Panc1 (cell line): Measurements from ENCODE around the gene GRID1. TPM values are rescaled to one million over a fixed set of nuclear protein-coding genes. Genes with fewer than 3 reads are reported as not detected.

ENCODE experiments used
- ATAC-seq: fragments of 200-7000 bp; cut with Tn5 transposase; 2 replicates; pipeline ENCODE4 v1.9.1; 2020; ENCODE audit warnings: mild to moderate bottlenecking, moderate library complexity
- BruUV-seq: library from RNA; stranded (reverse); fragments of 400-500 nt; replicated peaks from 2 replicates; lab custom pipeline; 2021; lab: Mats Ljungman, UMichigan
- CTCF ChIA-PET: fragments of 300-600 bp; sonication (Branson Sonifier 250); formaldehyde crosslinking; loops from one replicate; lab custom pipeline; 2022; ENCODE audit warnings: antibody characterized with exemption; lab: Charles Lee
- POLR2A ChIA-PET: fragments of 300-600 bp; sonication (Branson Sonifier 250); formaldehyde crosslinking; loops from one replicate; lab custom pipeline; 2022; ENCODE audit warnings: antibody characterized with exemption; lab: Charles Lee
- DNase-seq: peaks from one replicate; pipeline ENCODE4 v3.0.0-alpha.2; 2010; ENCODE audit warnings: low read depth, low spot score
- H3K27ac ChIP-seq: 2 replicates; pipeline ENCODE4 v1.5.1; 2011; ENCODE audit warnings: mild to moderate bottlenecking, low read length, inconsistent platforms
- H3K27me3 ChIP-seq: fragments of 200-500 bp; sonication (Bioruptor generic); 2 replicates; pipeline ENCODE4 v1.6.0; 2014; ENCODE audit warnings: low read length, inconsistent platforms; ENCODE audit not compliant: control insufficient read depth, insufficient read depth
- H3K36me3 ChIP-seq: fragments of 200-500 bp; sonication (Bioruptor generic); 2 replicates; pipeline ENCODE4 v1.5.1; 2014; ENCODE audit warnings: inconsistent platforms, mild to moderate bottlenecking, low read length, moderate library complexity; ENCODE audit not compliant: control insufficient read depth, insufficient read depth
- H3K4me1 ChIP-seq: 2 replicates; pipeline ENCODE4 v1.5.1; 2011; ENCODE audit warnings: inconsistent platforms, mild to moderate bottlenecking, low read length, moderate library complexity; ENCODE audit not compliant: control insufficient read depth, insufficient read depth
- H3K4me3 ChIP-seq, 2 experiments: 2 replicates each; pipeline ENCODE4 v1.5.1; 2011 to 2012; ENCODE audit warnings: low read depth in 2 of 2, low read length in 2 of 2, mild to moderate bottlenecking in 2 of 2, inconsistent platforms in 1 of 2, moderate library complexity in 1 of 2
- H3K9me3 ChIP-seq: fragments of 200-500 bp; sonication (Bioruptor generic); 2 replicates; pipeline ENCODE4 v1.5.1; 2014; ENCODE audit warnings: low read depth, mild to moderate bottlenecking, inconsistent platforms, low read length, moderate library complexity; ENCODE audit not compliant: control insufficient read depth, insufficient read depth
- POLR2AphosphoS5 ChIP-seq: IDR thresholded peaks from 2 replicates; pipeline ENCODE4 v1.6.1; 2012; ENCODE audit warnings: mild to moderate bottlenecking, low read depth, low read length, moderate library complexity
- SIN3A ChIP-seq: IDR thresholded peaks from 2 replicates; pipeline ENCODE4 v1.6.1; 2012; ENCODE audit warnings: low read depth, mild to moderate bottlenecking, low read length, moderate library complexity, borderline replicate concordance; ENCODE audit not compliant: insufficient read depth
- TCF7L2 ChIP-seq: IDR thresholded peaks from 2 replicates; pipeline ENCODE4 v1.6.1; 2011; ENCODE audit warnings: mild to moderate bottlenecking, low read depth, low read length, inconsistent platforms
- in situ Hi-C: cut with HindIII; loops from 2 replicates; pipeline ENCODE4 v1.10.0; 2016; ENCODE audit warnings: low sequenced_read_pairs, low pct_unique_long_range_greater_than_20kb
- intact Hi-C: fragments of 100-400 bp; cut with micrococcal nuclease; formaldehyde crosslinking; loops from one replicate; pipeline ENCODE4 v1.10.0; 2022; ENCODE audit not compliant: unreplicated experiment
- total RNA-seq: library from RNA; stranded (reverse); gene quantifications from one replicate; pipeline ENCODE4 v1.2.1, GENCODE V29; 2021; ENCODE audit not compliant: unreplicated experiment
- TF ChIP-seq, protein P1 (sequence below), 2 experiments: IDR thresholded peaks; 2 replicates each; pipeline ENCODE4 v1.6.1; 2011 to 2012; ENCODE audit warnings: low read depth in 2 of 2, control low read depth in 1 of 2, low read length in 1 of 2, mild to moderate bottlenecking in 1 of 2, moderate library complexity in 1 of 2; ENCODE audit not compliant: insufficient read depth in 1 of 2
- TF ChIP-seq, protein P2 (sequence below): fragments of 450-650 bp; IDR thresholded peaks from 2 replicates; pipeline ENCODE4 v1.5.1; 2017; ENCODE audit warnings: mild to moderate bottlenecking

The GRID1 gene
- total RNA-seq, 1 experiment from 2014 or later: 2.3 TPM

DNA sequence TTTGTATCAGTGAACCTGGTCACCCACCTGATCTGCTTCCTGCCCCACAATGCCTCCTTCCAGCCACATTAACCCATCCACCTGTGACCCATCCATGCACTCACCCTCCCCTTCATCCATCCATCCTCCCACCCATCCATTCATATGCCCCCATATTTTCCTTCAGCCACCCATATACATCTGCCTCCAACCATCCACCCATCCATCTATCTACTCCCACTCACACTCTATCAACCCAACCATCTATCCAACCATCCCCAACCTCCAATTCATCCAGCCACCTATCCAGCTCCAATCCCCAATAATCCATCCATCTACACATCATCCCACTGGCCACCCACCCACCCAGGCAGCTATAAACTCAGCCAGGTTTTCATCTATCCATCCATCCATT is 51.0 kb downstream of the GRID1 start:
- CTCF ChIA-PET: no interaction called here

DNA sequence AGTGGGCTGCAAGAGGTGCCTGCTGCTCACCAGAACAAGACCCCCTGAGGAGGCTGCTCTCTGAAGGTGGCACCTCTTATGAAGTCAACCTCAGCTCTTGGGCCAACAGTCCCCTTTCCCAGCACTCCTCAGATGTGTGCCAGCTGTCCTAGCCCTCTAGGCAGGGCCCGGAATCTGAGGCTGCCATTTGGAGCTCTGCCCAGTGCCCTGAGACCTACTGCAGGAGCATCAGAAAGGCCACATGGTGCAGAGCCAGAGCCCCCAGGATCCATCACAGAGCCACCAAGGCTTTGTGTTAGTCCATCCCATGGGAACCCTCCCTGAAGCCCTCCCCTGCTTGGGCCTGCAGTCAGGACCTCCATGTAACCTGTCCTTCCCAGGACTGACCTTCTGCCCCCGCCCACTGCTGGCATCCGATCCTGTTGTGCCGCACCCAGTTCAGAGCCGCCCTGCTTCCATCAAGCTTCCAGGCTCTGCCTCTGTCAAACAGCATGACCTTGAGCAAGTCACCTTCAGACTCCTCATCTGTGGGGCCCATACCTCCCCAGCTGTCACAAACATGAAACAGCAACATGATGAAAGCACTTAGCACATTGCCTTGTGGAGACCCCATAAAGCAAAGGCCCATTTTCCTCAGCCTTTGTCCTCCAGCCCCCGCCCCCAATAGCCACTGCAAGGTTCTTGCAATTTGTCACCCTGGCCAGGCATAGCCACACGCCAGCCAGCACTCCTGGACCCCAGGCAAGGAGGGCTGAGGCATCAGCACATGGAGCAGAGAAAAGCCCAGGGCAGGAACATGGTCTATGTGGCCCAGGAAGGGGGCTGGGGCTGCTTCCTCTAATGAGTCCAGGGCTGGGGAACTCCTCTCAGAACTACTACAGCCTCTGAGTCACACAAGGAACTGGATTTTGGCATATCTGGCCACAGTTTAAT is 51.7 kb downstream of the GRID1 start:
- no peaks in the 10 kb centered on the region for H3K9me3 ChIP-seq
- DNase-seq (no peak), ATAC-seq (no peak)
- no peaks in the 10 kb centered on the region for H3K4me1 ChIP-seq
- 0 out of 2 replicates have a peak, but pooled peaks cover 4% of the 10 kb centered on the region for H3K27me3 ChIP-seq
- CTCF ChIA-PET: no interaction called here
- no TSS peak for BruUV-seq
- intact Hi-C loops (no loop called here), in situ Hi-C loops (no loop called here)
- H3K4me3 ChIP-seq: no peak overlapping the region
- TF ChIP-seq POLR2AphosphoS5 (no peak), TCF7L2 (no peak), SIN3A (no peak)
- TF ChIP-seq, protein P1, sequence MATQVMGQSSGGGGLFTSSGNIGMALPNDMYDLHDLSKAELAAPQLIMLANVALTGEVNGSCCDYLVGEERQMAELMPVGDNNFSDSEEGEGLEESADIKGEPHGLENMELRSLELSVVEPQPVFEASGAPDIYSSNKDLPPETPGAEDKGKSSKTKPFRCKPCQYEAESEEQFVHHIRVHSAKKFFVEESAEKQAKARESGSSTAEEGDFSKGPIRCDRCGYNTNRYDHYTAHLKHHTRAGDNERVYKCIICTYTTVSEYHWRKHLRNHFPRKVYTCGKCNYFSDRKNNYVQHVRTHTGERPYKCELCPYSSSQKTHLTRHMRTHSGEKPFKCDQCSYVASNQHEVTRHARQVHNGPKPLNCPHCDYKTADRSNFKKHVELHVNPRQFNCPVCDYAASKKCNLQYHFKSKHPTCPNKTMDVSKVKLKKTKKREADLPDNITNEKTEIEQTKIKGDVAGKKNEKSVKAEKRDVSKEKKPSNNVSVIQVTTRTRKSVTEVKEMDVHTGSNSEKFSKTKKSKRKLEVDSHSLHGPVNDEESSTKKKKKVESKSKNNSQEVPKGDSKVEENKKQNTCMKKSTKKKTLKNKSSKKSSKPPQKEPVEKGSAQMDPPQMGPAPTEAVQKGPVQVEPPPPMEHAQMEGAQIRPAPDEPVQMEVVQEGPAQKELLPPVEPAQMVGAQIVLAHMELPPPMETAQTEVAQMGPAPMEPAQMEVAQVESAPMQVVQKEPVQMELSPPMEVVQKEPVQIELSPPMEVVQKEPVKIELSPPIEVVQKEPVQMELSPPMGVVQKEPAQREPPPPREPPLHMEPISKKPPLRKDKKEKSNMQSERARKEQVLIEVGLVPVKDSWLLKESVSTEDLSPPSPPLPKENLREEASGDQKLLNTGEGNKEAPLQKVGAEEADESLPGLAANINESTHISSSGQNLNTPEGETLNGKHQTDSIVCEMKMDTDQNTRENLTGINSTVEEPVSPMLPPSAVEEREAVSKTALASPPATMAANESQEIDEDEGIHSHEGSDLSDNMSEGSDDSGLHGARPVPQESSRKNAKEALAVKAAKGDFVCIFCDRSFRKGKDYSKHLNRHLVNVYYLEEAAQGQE (IDR thresholded peaks at IDR 0.05; ENCODE audit: insufficient read depth in 1 of 2, low read depth in 2 of 2, low read length in 1 of 2): no peak
- TF ChIP-seq, protein P2, sequence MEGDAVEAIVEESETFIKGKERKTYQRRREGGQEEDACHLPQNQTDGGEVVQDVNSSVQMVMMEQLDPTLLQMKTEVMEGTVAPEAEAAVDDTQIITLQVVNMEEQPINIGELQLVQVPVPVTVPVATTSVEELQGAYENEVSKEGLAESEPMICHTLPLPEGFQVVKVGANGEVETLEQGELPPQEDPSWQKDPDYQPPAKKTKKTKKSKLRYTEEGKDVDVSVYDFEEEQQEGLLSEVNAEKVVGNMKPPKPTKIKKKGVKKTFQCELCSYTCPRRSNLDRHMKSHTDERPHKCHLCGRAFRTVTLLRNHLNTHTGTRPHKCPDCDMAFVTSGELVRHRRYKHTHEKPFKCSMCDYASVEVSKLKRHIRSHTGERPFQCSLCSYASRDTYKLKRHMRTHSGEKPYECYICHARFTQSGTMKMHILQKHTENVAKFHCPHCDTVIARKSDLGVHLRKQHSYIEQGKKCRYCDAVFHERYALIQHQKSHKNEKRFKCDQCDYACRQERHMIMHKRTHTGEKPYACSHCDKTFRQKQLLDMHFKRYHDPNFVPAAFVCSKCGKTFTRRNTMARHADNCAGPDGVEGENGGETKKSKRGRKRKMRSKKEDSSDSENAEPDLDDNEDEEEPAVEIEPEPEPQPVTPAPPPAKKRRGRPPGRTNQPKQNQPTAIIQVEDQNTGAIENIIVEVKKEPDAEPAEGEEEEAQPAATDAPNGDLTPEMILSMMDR: no peak
- POLR2A ChIA-PET: no interaction called here
- H3K27ac ChIP-seq: no peak overlapping the region
- no peaks in the 10 kb centered on the region for H3K36me3 ChIP-seq

More for the DNA sequence above, 51.0 kb downstream of the GRID1 start:
- POLR2A ChIA-PET: no interaction called here
- Histone ChIP-seq H3K4me3 (no peak overlapping the region), H3K4me1 (no peaks in the 10 kb centered on the region), H3K9me3 (no peaks in the 10 kb centered on the region), H3K27ac (no peak overlapping the region), H3K36me3 (no peaks in the 10 kb centered on the region), H3K27me3 (0 out of 2 replicates have a peak, but pooled peaks cover 4% of the 10 kb centered on the region)
- ATAC-seq (no peak), DNase-seq (no peak)
- BruUV-seq: no TSS peak
- TF ChIP-seq TCF7L2 (no peak), POLR2AphosphoS5 (no peak), SIN3A (no peak)
- TF ChIP-seq, protein P1 (IDR thresholded peaks at IDR 0.05; ENCODE audit: insufficient read depth in 1 of 2, low read depth in 2 of 2, low read length in 1 of 2): no peak
- TF ChIP-seq, protein P2: no peak
- in situ Hi-C loops (no loop called here), intact Hi-C loops (no loop called here)
